GM13976 (cell line): Measurements from ENCODE around the gene STYXL2.

Experiments used
- DNase-seq: peaks from one replicate; pipeline ENCODE4 v3.0.0; 2012; ENCODE audit warnings: low spot score
- CTCF ChIP-seq: IDR thresholded peaks from 2 replicates; pipeline ENCODE4 v1.5.1; 2012; ENCODE audit warnings: borderline replicate concordance, mild to moderate bottlenecking; ENCODE audit not compliant: insufficient read depth; ENCODE audit errors: extremely low read depth, missing control alignments, control extremely low read depth
- in situ Hi-C: fragments of 300-500 bp; cut with MboI; formaldehyde crosslinking; loops from one replicate; pipeline ENCODE4 v1.12.0; 2022; ENCODE audit warnings: low sequenced_read_pairs, mixed read lengths, inconsistent platforms; ENCODE audit not compliant: unreplicated experiment

Gene STYXL2

DNA sequence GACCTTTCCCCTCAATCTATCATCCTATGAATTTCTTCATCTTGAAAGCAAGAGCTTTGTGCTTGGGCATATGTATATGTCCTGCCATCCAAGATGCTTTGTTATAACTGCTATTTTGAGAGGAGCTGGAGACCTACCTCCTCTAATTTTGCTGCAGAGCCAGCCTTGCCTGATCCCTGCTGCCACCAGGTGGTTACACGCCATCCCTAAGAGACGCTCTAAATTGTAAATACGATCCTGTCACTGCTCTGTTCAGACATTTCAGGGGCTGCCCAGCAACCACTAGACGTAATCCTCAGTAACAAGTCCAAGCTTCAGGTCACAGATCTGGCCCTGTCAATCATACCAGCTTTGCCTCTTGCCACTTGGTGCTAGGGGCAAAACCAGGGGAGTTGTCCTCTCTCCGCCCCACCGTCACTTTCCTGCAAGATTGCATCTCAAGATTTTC is 36.6 kb upstream of the STYXL2 start:
- peak; percentile 59 for DNase-seq
- in situ Hi-C loops = loop anchor here (5.0 to 10.0 kb wide), 2 partner anchors 72 to 145 kb away; partner anchors contain the start of gene MAEL
- TF ChIP-seq CTCF = peak; percentile 61

DNA sequence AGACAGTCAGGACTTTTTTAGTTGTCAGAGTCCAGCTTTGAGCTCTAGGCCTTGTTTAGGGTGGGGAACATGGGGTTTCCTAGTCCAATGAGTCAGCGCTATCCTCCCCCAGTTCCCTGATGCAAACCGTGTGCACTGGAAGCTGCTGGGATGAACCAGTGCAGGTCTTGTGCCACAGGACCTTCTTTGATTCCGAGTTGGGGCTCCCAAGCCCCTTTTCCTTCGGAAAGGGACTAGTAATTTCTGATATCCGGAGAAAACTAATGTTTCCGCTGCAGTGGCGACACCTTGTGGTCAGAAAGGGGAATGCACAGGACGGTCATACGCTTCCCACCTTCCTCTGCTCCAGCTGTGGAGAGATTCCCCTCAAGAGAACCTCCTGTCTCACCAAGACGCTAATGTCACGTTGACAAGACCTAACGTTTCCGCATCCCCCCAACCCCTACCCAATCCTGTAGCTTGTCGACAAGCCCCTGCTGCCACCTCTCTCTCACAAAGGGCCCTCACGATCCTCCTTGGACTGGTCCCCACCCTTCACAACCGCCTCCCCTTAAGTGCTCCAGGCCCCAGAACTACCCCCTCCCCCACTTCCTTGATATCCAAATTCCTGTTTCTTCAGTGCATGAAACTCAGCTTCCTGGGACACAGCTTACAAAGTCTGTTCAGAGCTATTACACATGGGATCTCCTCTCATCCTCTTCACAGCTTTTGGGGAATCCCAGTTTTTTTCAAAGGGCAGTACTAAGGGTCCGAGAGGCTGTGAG is 34.6 kb upstream of the STYXL2 start:
- peak; percentile 70 for DNase-seq
- TF ChIP-seq CTCF = peak; percentile 82
- in situ Hi-C loops = loop anchor here (5.0 to 10.0 kb wide), 2 partner anchors 74 to 147 kb away; partner anchors contain the start of gene MAEL

DNA sequence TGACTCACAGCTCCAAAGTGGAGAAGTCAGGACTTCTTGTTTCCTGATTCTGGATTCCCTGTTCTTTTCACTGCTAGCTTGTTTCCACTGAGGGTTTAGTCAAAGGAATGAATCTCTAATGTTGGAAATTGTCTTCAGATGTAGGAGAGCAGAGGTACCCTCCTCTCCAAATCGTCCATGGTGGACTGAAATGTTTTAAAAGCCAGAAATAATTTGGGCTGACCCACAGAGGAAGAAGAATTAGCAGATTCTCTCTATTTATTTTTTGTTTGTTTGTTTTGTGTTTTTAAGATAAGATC is 34.1 kb upstream of the STYXL2 start:
- TF ChIP-seq CTCF = no peak
- in situ Hi-C loops = loop anchor here (5.0 to 10.0 kb wide), 5 partner anchors 65 to 475 kb away; partner anchors contain the start of gene MAEL
- no peak for DNase-seq

GRCh38 chr1:167060141-167061072 is 33.5 kb upstream of the STYXL2 start:
- in situ Hi-C loops = loop anchor here (10.0 kb wide), 3 partner anchors 64 to 474 kb away; no protein-coding TSS in a partner anchor
- no peak for DNase-seq
- no peak for TF ChIP-seq CTCF

GRCh38 chr1:167061073-167061464 is 32.8 kb upstream of the STYXL2 start:
- no peak for DNase-seq
- TF ChIP-seq CTCF = no peak
- in situ Hi-C loops = loop anchor here (10.0 kb wide), 3 partner anchors 64 to 474 kb away; no protein-coding TSS in a partner anchor

GRCh38 chr1:167064621-167065020 is 29.3 kb upstream of the STYXL2 start:
- no peak for DNase-seq
- in situ Hi-C loops = loop anchor here (10.0 kb wide), 3 partner anchors 60 to 470 kb away; no protein-coding TSS in a partner anchor
- no peak for TF ChIP-seq CTCF
